Esophagus squamous epithelium (tissue), 4 donors: ENCODE measurements around the gene SGCD.

Experiments used
- CTCF ChIP-seq, 6 experiments: fragments of 450-650 bp in 4 of 6; fragments of 200-600 bp in 2 of 6; sonication (generic) in 2 of 6; IDR thresholded peaks; one replicate each; pipeline ENCODE4 v1.5.1; 2016 to 2019; ENCODE audit warnings: antibody characterized with exemption in 6 of 6, mild to moderate bottlenecking in 4 of 6, moderate library complexity in 4 of 6
- POLR2A ChIP-seq, 4 donors: fragments of 450-650 bp; IDR thresholded peaks; one replicate each; pipeline ENCODE4 v1.6.1; 2017; ENCODE audit warnings: antibody characterized with exemption in 4 of 4, mild to moderate bottlenecking in 4 of 4, moderate library complexity in 3 of 4

GRCh38 chr5:156473269-156473908 lies 146.4 kb downstream of the SGCD start:
- TF ChIP-seq CTCF (IDR thresholded peaks at IDR 0.05): no peak
- no peak for TF ChIP-seq POLR2A (IDR thresholded peaks at IDR 0.05)
